IPS DF 6.9 (cell line): ENCODE data around the gene GDAP2.

ENCODE experiments used
- DNase-seq: peaks from one replicate; pipeline ENCODE4 v3.0.0-alpha.2; 2013; ENCODE audit warnings: low read depth, low spot score
- H3K27ac ChIP-seq: one replicate; pipeline ENCODE4 v1.5.1; 2013; ENCODE audit warnings: low read length, control low read depth
- H3K27me3 ChIP-seq: 2 replicates; pipeline ENCODE4 v1.6.1; 2013; ENCODE audit warnings: mild to moderate bottlenecking, low read length; ENCODE audit not compliant: control insufficient read depth, insufficient read depth
- H3K36me3 ChIP-seq: 2 replicates; pipeline ENCODE4 v1.6.1; 2013; ENCODE audit warnings: low read length; ENCODE audit not compliant: control insufficient read depth, insufficient read depth
- H3K4me1 ChIP-seq: 2 replicates; pipeline ENCODE4 v1.6.1; 2013; ENCODE audit warnings: low read length; ENCODE audit not compliant: control insufficient read depth, insufficient read depth
- H3K4me3 ChIP-seq: 2 replicates; pipeline ENCODE4 v1.5.1; 2013; ENCODE audit warnings: mild to moderate bottlenecking, low read length
- H3K9me3 ChIP-seq: 2 replicates; pipeline ENCODE4 v1.6.1; 2013; ENCODE audit warnings: low read length, inconsistent platforms; ENCODE audit not compliant: control insufficient read depth, insufficient read depth
- WGBS: extraction: QIAGEN DNeasy Blood & Tissue Kit; methylation state at CpG from one replicate; pipeline ENCODE4 v1.1.7; 2013; ENCODE audit warnings: mixed read lengths, missing lambda C conversion rate; ENCODE audit not compliant: insufficient read length, insufficient coverage; 5-methylcytosine and 5-hydroxymethylcytosine counted together

The GDAP2 gene

GRCh38 chr1:117929343-117930172 is at the start of gene GDAP2, which contains the start of gene WDR3:
GDAP2 (minus strand) TSS chr1:117929621; CDS start chr1:117920357, 9,264 bp downstream.
WDR3 (plus strand) TSS chr1:117929739; CDS start chr1:117933320, 3,581 bp downstream.
- Histone ChIP-seq H3K27me3 (no peaks in the 10 kb centered on the region), H3K4me1 (no peaks in the 10 kb centered on the region), H3K27ac (no peak within 1 kb of the TSS), H3K36me3 (no peaks in the 10 kb centered on the region; the same call in 1 of the 2 replicates), H3K4me3 (peak within 1 kb of the TSS; percentile 84), H3K9me3 (no peaks in the 10 kb centered on the region)
- no CpG with 5 or more reads among the region's 64 CpGs for WGBS
- DNase-seq: peak; percentile 90

- no CpG with 5 or more reads among the region's 3 CpGs for WGBS
- H3K4me3 ChIP-seq: no peak overlapping the region
- DNase-seq: no peak
- H3K27me3 ChIP-seq: no peaks in the 10 kb centered on the region
- H3K4me1 ChIP-seq: no peaks in the 10 kb centered on the region; the same call in 1 of the 2 replicates
- no peaks in the 10 kb centered on the region for H3K36me3 ChIP-seq
- H3K9me3 ChIP-seq: no peaks in the 10 kb centered on the region
- H3K27ac ChIP-seq: no peak overlapping the region
Measured at GRCh38 chr1:117976381-117976780, 47.0 kb upstream of the GDAP2 start.

DNA sequence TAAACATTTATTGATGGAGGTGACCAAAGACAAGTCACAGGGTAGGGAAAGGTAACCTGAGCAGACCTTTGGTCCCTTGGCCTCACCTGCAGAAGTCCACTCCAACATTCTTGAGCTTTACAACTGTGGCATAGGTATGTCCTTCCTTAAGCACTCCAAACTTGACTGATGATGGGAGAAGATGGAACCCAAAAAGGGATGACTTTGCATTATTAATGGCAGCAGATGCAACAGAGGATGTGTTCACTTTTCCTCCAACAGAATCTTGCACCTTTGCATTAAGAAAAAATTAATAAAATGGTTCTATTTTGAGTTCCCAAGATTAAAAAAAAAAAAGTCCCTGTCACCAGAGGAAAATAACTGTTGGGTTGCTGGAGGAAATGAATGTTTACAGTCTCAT is 42.4 kb upstream of the GDAP2 start:
- no peaks in the 10 kb centered on the region; the same call in 1 of the 2 replicates for H3K4me1 ChIP-seq
- no peak overlapping the region for H3K27ac ChIP-seq
- no peak overlapping the region for H3K4me3 ChIP-seq
- no peaks in the 10 kb centered on the region for H3K9me3 ChIP-seq
- H3K36me3 ChIP-seq: no peaks in the 10 kb centered on the region
- DNase-seq: no peak
- H3K27me3 ChIP-seq: no peaks in the 10 kb centered on the region

DNA sequence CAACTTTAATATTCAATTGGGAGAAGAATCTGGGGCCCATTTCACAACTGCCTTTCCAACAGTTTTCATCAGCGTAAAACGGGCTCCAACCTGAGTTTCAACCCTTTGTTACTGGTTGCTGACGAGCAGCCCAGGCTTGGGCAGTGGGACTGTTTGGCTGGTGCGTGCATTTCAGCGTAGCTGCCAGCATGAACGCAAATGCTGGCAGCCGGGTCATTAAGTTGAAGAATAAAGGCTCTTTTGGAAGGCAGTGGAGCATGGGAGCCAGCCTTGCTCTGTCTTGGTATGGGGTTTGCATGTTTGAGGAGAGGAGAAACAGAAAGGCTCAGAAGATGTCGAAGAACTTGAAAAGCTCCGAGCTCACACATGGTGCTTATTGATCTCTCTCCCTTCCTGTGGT is 40.8 kb upstream of the GDAP2 start:
- no peak overlapping the region for H3K27ac ChIP-seq
- WGBS: no CpG with 5 or more reads among the region's 9 CpGs
- no peaks in the 10 kb centered on the region for H3K36me3 ChIP-seq

DNA sequence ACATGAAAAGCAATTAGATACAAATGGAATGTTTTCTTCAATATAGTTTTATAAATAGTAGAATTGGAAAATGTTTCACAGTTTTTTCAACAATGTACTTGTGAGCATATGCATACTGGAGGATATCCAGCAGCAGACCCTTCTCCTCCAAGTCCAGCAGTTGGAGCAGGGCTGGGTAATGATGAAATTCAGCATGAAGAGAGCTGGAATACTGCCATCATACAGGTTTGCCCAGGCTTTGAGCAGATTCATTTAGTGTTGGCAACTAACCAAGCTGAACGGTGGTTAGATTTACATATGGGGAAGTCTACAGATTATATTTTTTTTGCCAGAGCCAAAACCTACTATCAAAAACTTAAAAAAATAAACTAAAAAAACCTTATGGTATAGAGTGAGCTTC is 38.5 kb upstream of the GDAP2 start:
- no CpG with 5 or more reads among the region's 1 CpG for WGBS
- DNase-seq: no peak
- Histone ChIP-seq H3K36me3 (no peaks in the 10 kb centered on the region), H3K27me3 (no peaks in the 10 kb centered on the region), H3K9me3 (no peaks in the 10 kb centered on the region), H3K4me3 (no peak overlapping the region), H3K27ac (no peak overlapping the region), H3K4me1 (no peaks in the 10 kb centered on the region; the same call in 1 of the 2 replicates)

More for the DNA sequence above, 40.8 kb upstream of the GDAP2 start:
- no peak for DNase-seq
- H3K9me3 ChIP-seq: no peaks in the 10 kb centered on the region
- no peak overlapping the region for H3K4me3 ChIP-seq
- no peaks in the 10 kb centered on the region for H3K27me3 ChIP-seq
- H3K4me1 ChIP-seq: no peaks in the 10 kb centered on the region; the same call in 1 of the 2 replicates

DNA sequence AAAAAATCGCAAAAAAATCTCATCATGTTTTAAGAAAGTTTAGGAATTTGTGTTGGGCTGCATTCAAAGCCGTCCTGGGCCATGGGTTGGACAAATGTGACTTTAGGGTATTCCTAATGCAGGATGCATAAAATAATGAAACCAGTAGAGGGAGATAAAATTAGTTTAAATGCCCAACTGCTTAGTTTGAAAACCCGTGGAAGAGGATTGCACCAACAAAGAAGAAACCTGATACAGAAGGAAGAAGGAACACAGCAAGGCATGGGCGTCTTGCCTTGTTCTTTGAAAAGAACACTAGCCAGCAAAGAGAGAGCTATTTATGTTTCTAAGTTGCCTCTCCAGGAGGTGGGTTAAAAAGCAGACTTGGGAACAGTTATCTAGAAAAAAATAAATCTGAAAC is 38.1 kb upstream of the GDAP2 start:
- Histone ChIP-seq H3K4me3 (no peak overlapping the region), H3K27me3 (no peaks in the 10 kb centered on the region), H3K9me3 (no peaks in the 10 kb centered on the region), H3K4me1 (no peaks in the 10 kb centered on the region; the same call in 1 of the 2 replicates), H3K27ac (no peak overlapping the region), H3K36me3 (no peaks in the 10 kb centered on the region)
- no peak for DNase-seq
- WGBS: no CpG with 5 or more reads among the region's 4 CpGs

- Histone ChIP-seq H3K4me3 (no peak overlapping the region), H3K9me3 (no peaks in the 10 kb centered on the region), H3K4me1 (no peaks in the 10 kb centered on the region; the same call in 1 of the 2 replicates), H3K27me3 (no peaks in the 10 kb centered on the region), H3K36me3 (no peaks in the 10 kb centered on the region), H3K27ac (no peak overlapping the region)
- DNase-seq: no peak
- no CpG with 5 or more reads among the region's 3 CpGs for WGBS
Measured at GRCh38 chr1:117964290-117965038, 35.0 kb upstream of the GDAP2 start.

DNA sequence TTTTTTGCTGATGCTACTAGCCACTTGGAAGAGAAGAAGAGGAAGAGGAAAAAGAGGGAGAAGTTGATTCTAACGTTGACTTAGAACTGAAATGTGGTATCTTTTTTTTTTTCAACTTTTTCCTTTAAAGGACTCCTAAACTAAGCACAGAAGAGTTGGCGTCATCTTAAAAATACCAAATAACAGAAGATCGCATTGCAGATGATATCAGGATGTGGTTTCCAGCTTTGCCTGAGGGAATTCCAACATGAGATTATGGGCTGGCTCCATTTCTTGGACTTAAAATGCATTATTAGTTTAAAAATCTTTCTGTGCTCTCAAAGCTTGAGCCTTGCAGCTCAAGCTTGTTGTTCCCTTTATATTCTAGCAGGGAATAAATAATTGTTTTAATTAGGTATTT is 29.9 kb upstream of the GDAP2 start:
- H3K27ac ChIP-seq: no peak overlapping the region
- H3K9me3 ChIP-seq: no peaks in the 10 kb centered on the region
- no peaks in the 10 kb centered on the region for H3K4me1 ChIP-seq
- WGBS: no CpG with 5 or more reads among the region's 3 CpGs
- no peaks in the 10 kb centered on the region for H3K27me3 ChIP-seq
- no peak overlapping the region for H3K4me3 ChIP-seq
- H3K36me3 ChIP-seq: peaks cover 2% of the 10 kb centered on the region; the same call in 1 of the 2 replicates
- DNase-seq: no peak

- H3K36me3 ChIP-seq: peaks cover 8% of the 10 kb centered on the region; the same call in 1 of the 2 replicates
Measured at GRCh38 chr1:117952386-117952785, 23.0 kb upstream of the GDAP2 start.

GRCh38 chr1:117942293-117942692 is 12.9 kb upstream of the GDAP2 start:
- no peaks in the 10 kb centered on the region for H3K27me3 ChIP-seq
- no peaks in the 10 kb centered on the region for H3K4me1 ChIP-seq
- H3K27ac ChIP-seq: no peak overlapping the region
- no peak overlapping the region for H3K4me3 ChIP-seq
- DNase-seq: no peak
- no peaks in the 10 kb centered on the region for H3K9me3 ChIP-seq
- peaks cover 13% of the 10 kb centered on the region; the same call in 1 of the 2 replicates for H3K36me3 ChIP-seq
- WGBS: no CpG with 5 or more reads among the region's 2 CpGs

More at GRCh38 chr1:117952386-117952785, 23.0 kb upstream of the GDAP2 start:
- DNase-seq: no peak
- Histone ChIP-seq H3K9me3 (no peaks in the 10 kb centered on the region), H3K4me1 (no peaks in the 10 kb centered on the region), H3K4me3 (no peak overlapping the region), H3K27me3 (no peaks in the 10 kb centered on the region), H3K27ac (no peak overlapping the region)
- WGBS: no CpG with 5 or more reads among the region's 1 CpG
